GM19463 (cell line): ENCODE results near the gene PPP4R1.
"Not testable (repeated sequence)": the region's sequence is repeated elsewhere in the genome, so short reads cannot be mapped to it uniquely, and the experiment has no call there.

Experiments
- ATAC-seq: cut with Tn5 transposase; IDR thresholded peaks from one replicate; pipeline ENCODE4 v1.9.1; 2021; ENCODE audit warnings: mild to moderate bottlenecking, moderate library complexity; ENCODE audit not compliant: unreplicated experiment

Gene PPP4R1

GRCh38 chr18:9631814-9632496 is 17.6 kb upstream of the PPP4R1 start:
- ATAC-seq, result no peak

DNA sequence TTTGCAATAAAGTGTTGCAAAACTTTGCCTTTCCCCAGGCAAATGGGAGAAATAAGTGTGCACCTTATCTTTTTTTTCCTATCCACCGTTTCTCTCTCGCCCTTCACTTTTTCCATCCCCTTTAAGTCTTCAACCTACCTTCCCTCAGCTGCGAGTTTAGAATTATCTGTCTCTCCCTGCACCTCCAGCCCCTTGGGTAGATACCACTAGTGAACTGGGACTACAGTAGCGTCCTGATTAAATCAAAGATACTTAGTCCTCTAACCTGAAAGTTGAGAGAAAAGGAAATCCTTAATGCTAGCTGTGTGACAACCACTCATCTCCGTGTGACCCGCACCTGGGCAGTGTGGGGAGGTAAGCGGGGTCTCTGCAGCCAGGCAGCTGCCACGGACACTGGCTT is 16.1 kb upstream of the PPP4R1 start:
- ATAC-seq, result no peak

GRCh38 chr18:9629709-9630108 is 15.3 kb upstream of the PPP4R1 start:
- no peak for ATAC-seq

- no peak for ATAC-seq
These were observed 14.6 kb upstream of the PPP4R1 start for GRCh38 chr18:9628984-9629383.

DNA sequence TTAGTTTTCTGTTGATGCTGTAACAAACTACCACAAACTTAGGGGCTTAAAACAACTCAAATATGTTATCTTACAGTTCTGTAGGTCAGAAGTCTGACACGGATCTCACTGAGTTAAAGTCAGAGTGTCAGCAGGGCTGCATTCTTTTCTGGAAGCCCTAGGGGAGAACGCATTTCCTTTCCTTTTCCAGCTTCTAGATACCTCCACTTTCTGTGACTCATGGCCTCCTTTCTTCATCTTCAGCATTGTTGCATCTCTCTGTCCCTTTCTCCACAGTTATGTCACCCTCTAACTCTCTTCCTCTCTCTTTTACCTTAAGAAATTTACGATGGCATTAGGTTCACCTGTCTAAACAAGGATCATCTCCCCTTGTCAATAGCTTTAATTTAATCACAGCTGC is 13.3 kb upstream of the PPP4R1 start:
- no peak for ATAC-seq

GRCh38 chr18:9619990-9620389 is 5.6 kb upstream of the PPP4R1 start:
- ATAC-seq, result no peak

DNA sequence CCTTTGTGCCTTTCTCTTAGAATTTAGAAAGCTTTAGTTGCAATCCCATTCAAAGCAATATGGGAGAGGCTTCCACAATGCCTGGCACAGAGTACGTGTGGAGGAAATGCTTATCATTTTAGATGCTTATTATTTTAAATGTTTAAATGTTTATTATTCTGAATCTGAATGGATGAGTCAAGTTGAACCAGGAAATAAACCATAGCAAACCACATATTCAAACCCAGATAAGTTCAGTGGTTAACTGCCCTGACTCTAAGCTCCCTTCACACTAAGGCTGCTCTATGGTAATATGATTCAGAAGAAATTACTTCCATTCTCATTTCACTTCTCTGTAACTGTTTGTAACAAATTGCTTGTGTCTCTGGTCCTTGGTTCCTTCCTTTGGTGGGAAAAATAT is 5.2 kb upstream of the PPP4R1 start:
- no peak for ATAC-seq

DNA sequence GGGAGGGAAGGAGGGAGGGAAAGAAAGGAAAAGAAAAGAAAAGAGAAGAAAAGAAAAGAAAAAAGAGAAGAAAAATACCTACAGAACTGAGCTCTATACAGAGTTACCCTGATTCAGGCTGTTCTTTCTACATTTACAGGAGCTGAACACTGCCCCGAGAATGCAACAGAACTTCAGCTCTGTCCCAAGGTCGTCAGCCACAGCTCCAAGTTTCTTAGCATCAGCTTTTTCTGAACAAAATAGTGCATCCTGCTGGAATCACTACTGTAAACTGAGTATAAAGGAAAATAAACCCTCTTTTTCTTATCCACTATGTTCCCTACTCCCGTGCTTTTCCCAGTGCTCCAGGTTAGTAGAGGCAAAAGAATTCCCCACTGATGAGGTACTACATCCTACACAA is 4.7 kb upstream of the PPP4R1 start:
- ATAC-seq, result no peak

DNA sequence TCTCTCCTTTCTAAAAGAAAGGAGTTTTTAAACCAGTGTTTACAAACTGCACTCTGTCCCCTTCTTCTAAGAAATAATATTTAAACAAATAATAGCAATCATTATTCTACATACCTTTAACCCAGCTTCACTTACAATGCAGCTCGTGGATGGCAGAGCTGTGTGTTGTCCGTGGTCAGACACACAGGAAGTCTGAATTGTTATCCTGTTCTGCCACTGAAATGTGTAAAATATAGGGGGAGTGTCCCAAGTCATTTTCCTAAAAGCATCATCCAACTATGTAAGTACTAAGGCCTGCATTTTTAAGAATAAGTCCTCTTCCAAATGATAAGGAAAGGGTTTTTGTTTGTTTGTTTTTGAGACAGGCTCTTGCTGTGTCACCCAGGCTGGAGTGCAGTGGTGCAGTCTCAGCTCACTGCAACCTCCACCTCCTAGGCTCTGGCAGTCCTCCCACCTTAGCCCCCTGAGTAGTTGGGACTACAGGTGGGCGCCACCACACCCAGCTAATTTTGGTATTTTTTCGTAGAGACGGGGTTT is 2.7 kb upstream of the PPP4R1 start:
- ATAC-seq, result no peak

GRCh38 chr18:9616049-9616448 is 1.7 kb upstream of the PPP4R1 start:
- ATAC-seq, result no peak

- no peak for ATAC-seq
These were observed 980 bp upstream of the PPP4R1 start for GRCh38 chr18:9615280-9615797.

DNA sequence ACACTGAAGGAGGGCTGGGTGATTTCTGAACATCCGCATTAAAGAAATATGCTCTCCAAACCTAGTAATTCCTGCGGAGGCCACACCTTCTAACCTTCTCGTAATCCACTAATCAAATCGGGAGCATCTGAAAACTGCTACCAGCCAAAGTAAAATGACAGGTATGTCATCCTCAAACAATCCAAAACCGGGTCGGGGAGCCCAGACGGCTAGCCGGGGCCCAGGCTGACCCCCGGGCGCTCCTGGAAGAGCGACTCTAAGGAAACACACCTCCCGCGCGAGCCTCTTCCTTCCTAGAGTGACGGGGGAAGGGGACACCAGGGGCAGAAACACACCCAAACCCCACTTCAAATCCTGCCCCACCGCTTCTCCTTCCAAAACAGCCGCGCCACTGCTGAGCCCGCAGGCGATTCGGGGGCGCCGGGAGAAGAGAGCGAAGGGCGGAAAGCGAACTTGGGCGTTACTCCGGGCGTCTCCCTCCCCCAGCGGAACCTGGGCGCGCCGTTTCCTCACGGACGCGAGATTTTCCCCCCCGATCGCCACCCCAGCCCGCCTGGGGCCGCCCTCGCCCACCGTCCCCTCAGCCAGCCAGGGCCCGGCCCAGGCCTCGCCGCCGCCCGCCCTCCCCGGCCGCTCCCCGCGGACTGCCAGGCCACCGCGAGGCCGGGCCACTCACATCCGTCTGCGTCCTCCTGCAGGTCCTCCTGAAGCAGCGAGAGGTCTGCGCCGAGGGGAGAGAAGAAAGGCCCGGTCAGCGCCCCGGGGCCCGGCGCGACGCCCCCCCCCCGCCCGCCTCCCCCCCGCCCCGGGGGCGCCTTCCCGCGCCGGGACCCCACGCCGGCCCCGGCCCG is 584 bp downstream of the PPP4R1 start:
- ATAC-seq, result peak; percentile 29

GRCh38 chr18:9612977-9613376 is 1.4 kb downstream of the PPP4R1 start:
- no peak for ATAC-seq

DNA sequence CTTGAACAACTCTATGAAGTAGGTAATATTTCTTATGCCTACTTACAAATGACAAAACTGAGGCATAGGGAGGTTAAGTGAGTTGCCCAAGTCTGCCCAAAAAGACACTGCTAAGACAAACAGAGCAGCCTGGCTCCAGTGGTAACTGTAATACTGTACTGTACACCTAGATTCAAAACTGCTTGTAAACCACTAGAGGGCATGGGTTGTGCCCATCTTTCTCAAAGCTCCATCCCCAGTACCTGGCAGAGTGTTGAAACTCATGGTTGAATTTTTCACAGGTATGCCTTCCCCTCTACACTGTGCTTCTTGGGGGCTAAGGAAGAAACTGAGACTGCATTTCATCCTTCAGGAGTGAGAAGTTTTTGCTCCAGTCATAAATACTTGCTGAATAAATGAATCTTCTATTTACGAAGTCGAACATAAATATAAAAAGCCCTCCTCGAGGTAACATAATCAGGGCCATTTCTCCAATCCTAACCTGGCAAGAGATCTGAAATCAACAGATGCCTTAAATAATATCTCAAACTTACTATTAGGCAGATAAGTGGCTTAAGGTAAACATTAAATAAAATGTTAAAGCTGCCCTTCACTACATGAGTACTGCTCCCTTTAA is 2.0 kb downstream of the PPP4R1 start:
- ATAC-seq, result peak; percentile 33

DNA sequence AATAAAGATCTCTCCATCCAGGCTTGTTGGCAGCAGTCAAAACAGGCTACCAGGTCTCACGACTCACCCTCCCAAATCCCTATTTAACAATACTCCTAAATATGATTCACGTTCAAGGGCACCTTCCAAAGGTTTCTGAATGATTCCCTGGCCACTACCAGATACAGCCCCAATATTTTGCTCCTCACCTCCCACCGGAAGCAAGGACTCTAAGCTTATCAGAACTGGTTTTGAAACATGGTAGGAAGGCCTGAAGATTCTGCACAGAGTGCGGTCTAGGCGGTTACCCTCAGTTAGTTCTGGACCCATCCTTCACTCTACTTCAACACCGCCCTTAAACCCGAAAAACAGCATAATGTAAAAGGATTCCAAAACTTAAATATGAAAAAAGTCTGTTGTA is 5.2 kb downstream of the PPP4R1 start:
- ATAC-seq, result no peak

DNA sequence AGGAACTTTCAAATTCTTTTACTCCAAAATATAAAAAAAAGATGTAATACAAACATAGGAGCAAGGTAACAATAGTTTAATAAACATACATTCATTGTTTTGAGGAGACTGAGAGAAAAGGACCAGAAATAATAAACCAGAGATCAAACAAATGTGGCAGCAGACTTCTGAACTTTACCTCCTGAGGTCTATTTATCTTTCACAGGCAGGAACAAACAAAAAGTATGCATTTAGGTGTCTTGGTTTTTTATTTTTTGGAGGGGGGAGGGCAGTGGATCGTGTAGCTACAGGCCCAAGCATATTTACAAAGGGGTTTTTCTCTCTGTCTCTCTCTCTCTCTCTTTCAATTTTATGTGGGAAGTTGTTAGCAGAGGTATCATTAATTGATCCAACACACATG is 5.6 kb downstream of the PPP4R1 start:
- ATAC-seq, result no peak

DNA sequence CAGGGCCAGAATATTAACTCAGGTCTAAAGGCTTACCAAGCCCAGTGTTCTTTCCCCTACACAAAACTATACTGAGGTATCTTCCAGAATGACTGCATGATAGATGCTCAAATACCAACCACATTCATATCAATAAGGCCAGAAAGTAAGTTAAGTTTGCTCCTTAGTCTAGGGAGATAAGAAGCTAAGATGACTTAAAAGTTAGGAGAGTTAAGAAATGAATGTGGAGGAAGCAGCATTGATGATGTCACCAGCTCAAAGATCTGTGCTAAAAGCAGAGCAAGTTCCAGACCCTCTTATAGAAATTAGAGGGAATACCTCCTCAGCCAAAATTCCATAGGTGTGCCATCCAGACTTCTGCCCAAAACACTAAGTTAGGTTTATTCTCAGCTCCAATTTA is 6.1 kb downstream of the PPP4R1 start:
- no peak for ATAC-seq

DNA sequence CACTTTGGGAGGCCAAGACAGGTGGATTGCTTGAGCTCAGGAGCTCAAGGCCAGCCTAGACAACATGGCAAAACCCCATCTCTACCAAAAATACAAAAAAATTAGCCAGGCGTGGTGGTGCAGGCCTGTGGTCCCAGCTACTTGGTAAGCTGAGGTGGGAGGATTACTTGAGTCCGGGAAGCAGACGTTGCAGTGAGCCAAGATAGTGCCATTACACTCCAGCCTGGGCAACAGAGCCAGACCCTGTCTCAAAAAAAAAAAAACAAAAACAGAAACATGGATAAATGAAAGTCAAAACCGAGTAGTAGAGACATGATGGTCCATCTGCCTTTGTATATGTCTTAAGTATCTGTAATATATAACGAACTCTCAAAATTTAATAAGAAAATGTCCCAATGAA is 7.2 kb downstream of the PPP4R1 start:
- not testable (repeated sequence) for ATAC-seq

- no peak for ATAC-seq
These were observed 8.3 kb downstream of the PPP4R1 start for GRCh38 chr18:9606039-9606438.

DNA sequence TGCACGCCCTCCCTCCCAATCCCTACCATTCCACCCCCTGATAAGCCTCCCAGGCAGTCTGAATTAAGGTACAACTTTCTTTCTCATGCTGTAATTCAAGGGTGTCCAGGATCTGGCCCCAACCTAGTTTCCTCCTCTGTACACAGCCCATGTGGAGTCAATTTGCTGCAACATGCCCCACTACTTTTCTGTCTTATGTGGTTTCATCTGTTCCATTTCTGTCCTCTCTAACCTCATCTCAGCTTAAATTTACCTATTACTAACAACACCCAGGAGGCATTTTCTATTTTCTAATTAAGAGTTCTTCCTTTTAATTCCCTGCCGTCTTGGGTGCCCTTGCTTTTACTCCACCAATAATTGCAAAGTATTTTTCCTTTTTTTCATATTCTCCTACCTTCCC is 10.0 kb downstream of the PPP4R1 start:
- no peak for ATAC-seq

- no peak for ATAC-seq
These were observed 15.0 kb downstream of the PPP4R1 start for GRCh38 chr18:9599328-9599727.

- no peak for ATAC-seq
These were observed 16.8 kb downstream of the PPP4R1 start for GRCh38 chr18:9597609-9598008.
